Measurements from ENCODE around the gene DHCR24. TPM values are rescaled to one million over a fixed set of nuclear protein-coding genes. Genes with fewer than 3 reads are reported as not detected.

Gene DHCR24
- total RNA-seq, 1 donor from 2014 or later: 168 TPM

DNA sequence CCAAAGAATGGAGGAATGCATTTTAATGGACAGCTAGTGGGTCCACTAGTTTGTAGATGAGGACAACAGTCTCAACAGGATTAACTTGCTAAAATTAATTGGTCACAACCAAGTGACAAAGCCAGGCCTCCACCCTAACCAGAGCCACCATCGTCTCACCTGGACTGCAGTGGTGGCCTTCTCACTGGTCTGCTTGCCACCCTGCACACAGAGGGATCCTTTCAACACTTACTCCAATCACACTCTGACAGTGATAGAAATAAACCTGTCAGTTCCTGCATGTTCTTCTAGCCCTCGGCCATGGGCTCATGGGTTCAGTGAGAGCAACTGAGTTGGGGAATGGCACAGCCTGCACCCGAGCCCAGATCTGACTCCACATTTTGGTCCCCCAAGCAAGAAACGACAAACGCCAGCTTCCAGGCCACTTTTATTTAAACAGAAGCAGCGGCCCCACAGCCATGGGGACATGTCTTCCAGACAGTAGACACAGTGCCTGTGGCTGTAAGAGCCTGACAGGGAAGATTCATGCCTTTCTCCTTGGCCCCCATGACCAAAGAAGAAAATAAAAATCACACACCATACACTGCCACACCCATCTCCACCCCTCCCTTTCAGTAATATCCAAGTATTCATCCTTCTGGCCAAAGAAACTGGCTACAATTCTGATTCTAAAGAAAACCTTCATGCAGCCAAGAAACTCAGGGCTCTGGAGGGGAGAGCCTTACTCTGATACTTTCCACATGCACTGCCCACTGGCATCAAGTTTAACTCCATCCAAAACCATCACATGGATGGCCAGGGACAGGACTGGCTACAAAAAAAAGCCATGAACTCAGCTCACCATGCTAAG, 37.6 kb downstream of the DHCR24 start:
- Mint-ChIP-seq H3K9me3 (ENCODE audit: unreplicated experiment) (peaks cover 2% of the 10 kb centered on the region), H3K4me3 (ENCODE audit: unreplicated experiment) (no peak overlapping the region), H3K4me1 (ENCODE audit: low read depth, unreplicated experiment) (peaks cover 5% of the 10 kb centered on the region), H3K36me3 (ENCODE audit: low read depth, unreplicated experiment) (peaks cover 46% of the 10 kb centered on the region), H3K27ac (ENCODE audit: unreplicated experiment) (peak overlapping the region; percentile 11), H3K27me3 (ENCODE audit: low read depth, unreplicated experiment) (no peaks in the 10 kb centered on the region)
- H2AFZ ChIP-seq (ENCODE audit: low read depth, low read length): no peak overlapping the region
- H3K9ac ChIP-seq (ENCODE audit: low read length): no peak overlapping the region
- peaks cover 6% of the 10 kb centered on the region for H4K20me1 ChIP-seq (ENCODE audit: insufficient read depth, low read length)
- no peak overlapping the region for H3K4me3 ChIP-seq (ENCODE audit: insufficient read depth, low read depth, low read length)
- H3K27me3 ChIP-seq (ENCODE audit: insufficient read depth, low read length): no peaks in the 10 kb centered on the region
- H3K4me1 ChIP-seq (ENCODE audit: insufficient read depth, low read length): peaks cover 23% of the 10 kb centered on the region
- H3K9me3 ChIP-seq (ENCODE audit: insufficient read depth, low read depth, low read length): no peaks in the 10 kb centered on the region
- H3K79me2 ChIP-seq (ENCODE audit: insufficient read depth, low read length): no peaks in the 10 kb centered on the region
- TF ChIP-seq, protein P1, sequence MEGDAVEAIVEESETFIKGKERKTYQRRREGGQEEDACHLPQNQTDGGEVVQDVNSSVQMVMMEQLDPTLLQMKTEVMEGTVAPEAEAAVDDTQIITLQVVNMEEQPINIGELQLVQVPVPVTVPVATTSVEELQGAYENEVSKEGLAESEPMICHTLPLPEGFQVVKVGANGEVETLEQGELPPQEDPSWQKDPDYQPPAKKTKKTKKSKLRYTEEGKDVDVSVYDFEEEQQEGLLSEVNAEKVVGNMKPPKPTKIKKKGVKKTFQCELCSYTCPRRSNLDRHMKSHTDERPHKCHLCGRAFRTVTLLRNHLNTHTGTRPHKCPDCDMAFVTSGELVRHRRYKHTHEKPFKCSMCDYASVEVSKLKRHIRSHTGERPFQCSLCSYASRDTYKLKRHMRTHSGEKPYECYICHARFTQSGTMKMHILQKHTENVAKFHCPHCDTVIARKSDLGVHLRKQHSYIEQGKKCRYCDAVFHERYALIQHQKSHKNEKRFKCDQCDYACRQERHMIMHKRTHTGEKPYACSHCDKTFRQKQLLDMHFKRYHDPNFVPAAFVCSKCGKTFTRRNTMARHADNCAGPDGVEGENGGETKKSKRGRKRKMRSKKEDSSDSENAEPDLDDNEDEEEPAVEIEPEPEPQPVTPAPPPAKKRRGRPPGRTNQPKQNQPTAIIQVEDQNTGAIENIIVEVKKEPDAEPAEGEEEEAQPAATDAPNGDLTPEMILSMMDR (IDR thresholded peaks at IDR 0.05; ENCODE audit: insufficient read depth, low read depth, low read length): no peak
- TF ChIP-seq EZH2 (IDR thresholded peaks at IDR 0.05; ENCODE audit: insufficient read depth, low read length): no peak
- H3K27ac ChIP-seq (ENCODE audit: low read depth, low read length): no peak overlapping the region
- peaks cover 39% of the 10 kb centered on the region for H3K36me3 ChIP-seq (ENCODE audit: insufficient read depth, low read length)
- DNase-seq (ENCODE audit: low read depth) (no peak), FAIRE-seq (no peak)
- H3K4me2 ChIP-seq (ENCODE audit: low read length): no peak overlapping the region

DNA sequence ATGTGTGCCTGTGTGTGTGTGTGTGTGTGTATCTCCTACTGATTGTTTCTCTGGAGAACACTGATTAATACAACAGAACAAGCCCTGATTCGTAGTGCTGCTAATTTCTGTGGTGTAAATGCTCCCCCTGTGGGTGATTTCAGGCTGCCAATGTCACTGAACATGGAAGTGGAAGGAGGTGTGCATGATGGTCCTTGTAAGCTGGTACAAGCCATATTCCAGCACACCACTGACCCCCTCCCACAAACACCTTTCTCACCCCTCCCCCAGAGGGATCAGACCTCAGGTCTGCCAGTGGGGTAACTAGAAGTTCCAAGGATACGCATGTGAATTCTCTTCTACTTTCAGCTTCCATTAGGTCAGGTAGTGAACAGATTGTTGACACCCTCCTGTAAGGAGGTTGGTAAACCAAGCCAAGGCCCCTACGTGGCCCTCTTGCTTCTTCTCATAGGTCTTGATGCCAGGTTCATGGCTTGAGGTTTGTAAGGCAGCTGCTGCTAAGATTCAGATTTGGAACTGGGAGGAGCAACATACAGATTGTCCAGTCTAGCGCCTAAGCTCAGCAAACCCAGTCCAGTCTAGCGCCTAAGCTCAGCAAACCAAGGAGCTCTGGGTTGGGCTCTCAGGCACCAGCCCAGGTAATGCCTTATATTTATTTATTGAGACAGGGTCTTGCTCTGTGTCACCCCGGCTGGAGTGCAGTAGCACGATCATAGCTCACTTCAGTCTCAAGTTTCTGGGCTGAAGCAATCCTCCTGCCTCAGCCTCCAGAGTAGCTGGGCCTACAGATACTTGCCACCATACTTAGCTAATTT, 38.7 kb downstream of the DHCR24 start:
- H3K27ac Mint-ChIP-seq (ENCODE audit: unreplicated experiment): no peak overlapping the region
- Histone ChIP-seq H3K79me2 (ENCODE audit: insufficient read depth, low read length) (no peaks in the 10 kb centered on the region), H3K4me3 (ENCODE audit: insufficient read depth, low read depth, low read length) (no peak overlapping the region), H3K9ac (ENCODE audit: low read length) (no peak overlapping the region), H3K4me2 (ENCODE audit: low read length) (no peak overlapping the region), H3K4me1 (ENCODE audit: insufficient read depth, low read length) (peaks cover 23% of the 10 kb centered on the region), H4K20me1 (ENCODE audit: insufficient read depth, low read length) (peaks cover 6% of the 10 kb centered on the region), H3K27ac (ENCODE audit: low read depth, low read length) (no peak overlapping the region), H2AFZ (ENCODE audit: low read depth, low read length) (no peak overlapping the region), H3K9me3 (ENCODE audit: insufficient read depth, low read depth, low read length) (no peaks in the 10 kb centered on the region), H3K27me3 (ENCODE audit: insufficient read depth, low read length) (no peaks in the 10 kb centered on the region), H3K36me3 (ENCODE audit: insufficient read depth, low read length) (peaks cover 34% of the 10 kb centered on the region)
- no peaks in the 10 kb centered on the region for H3K27me3 Mint-ChIP-seq (ENCODE audit: low read depth, unreplicated experiment)
- H3K4me3 Mint-ChIP-seq (ENCODE audit: unreplicated experiment): no peak overlapping the region
- peaks cover 5% of the 10 kb centered on the region for H3K4me1 Mint-ChIP-seq (ENCODE audit: low read depth, unreplicated experiment)
- no peak for TF ChIP-seq EZH2 (IDR thresholded peaks at IDR 0.05; ENCODE audit: insufficient read depth, low read length)
- TF ChIP-seq, protein P1 (IDR thresholded peaks at IDR 0.05; ENCODE audit: insufficient read depth, low read depth, low read length): no peak
- no peak for FAIRE-seq
- DNase-seq (ENCODE audit: low read depth): no peak
- peaks cover 44% of the 10 kb centered on the region for H3K36me3 Mint-ChIP-seq (ENCODE audit: low read depth, unreplicated experiment)
- H3K9me3 Mint-ChIP-seq (ENCODE audit: unreplicated experiment): no peaks in the 10 kb centered on the region

All from astrocyte (in vitro differentiated cells and primary cell).